Mesendoderm (in vitro differentiated cells): ENCODE results near the gene ZNF385A.

Experiments
- DNase-seq: peaks from one replicate; pipeline ENCODE4 v3.0.0; 2013
- H2AK5ac ChIP-seq: 2 replicates; pipeline ENCODE4 v1.6.1; 2013; ENCODE audit warnings: low read length, inconsistent platforms
- H2BK120ac ChIP-seq: 2 replicates; pipeline ENCODE4 v1.6.1; 2013; ENCODE audit warnings: low read depth, mild to moderate bottlenecking, low read length, moderate library complexity, mixed read lengths
- H2BK15ac ChIP-seq: replicated peaks from 2 replicates; pipeline ENCODE4 v1.6.1; 2013; ENCODE audit warnings: low read depth, mild to moderate bottlenecking, moderate library complexity
- H2BK5ac ChIP-seq: 2 replicates; pipeline ENCODE4 v1.6.1; 2013; ENCODE audit warnings: low read length, inconsistent platforms
- H3K18ac ChIP-seq: 2 replicates; pipeline ENCODE4 v1.6.1; 2013; ENCODE audit warnings: mild to moderate bottlenecking, low read length, mixed read lengths
- H3K23ac ChIP-seq: one replicate; pipeline ENCODE4 v1.6.1; 2013; ENCODE audit warnings: low read length
- H3K27ac ChIP-seq: 2 replicates; pipeline ENCODE4 v1.5.1; 2013; ENCODE audit warnings: low read depth, mild to moderate bottlenecking, inconsistent platforms, low read length, moderate library complexity
- H3K27me3 ChIP-seq: 2 replicates; pipeline ENCODE4 v1.6.1; 2013; ENCODE audit warnings: low read length, control low read depth, mild to moderate bottlenecking, inconsistent platforms; ENCODE audit not compliant: insufficient read depth, poor library complexity
- H3K36me3 ChIP-seq: 2 replicates; pipeline ENCODE4 v1.6.1; 2013; ENCODE audit warnings: low read length, inconsistent platforms; ENCODE audit not compliant: control insufficient read depth, insufficient read depth
- H3K4ac ChIP-seq: one replicate; pipeline ENCODE4 v1.6.1; 2013; ENCODE audit warnings: low read depth, mild to moderate bottlenecking, low read length, moderate library complexity
- H3K4me1 ChIP-seq: 2 replicates; pipeline ENCODE4 v1.6.1; 2013; ENCODE audit warnings: low read depth, low read length, inconsistent platforms; ENCODE audit not compliant: control insufficient read depth
- H3K4me2 ChIP-seq: 2 replicates; pipeline ENCODE4 v1.6.1; 2013; ENCODE audit warnings: low read length
- H3K4me3 ChIP-seq: 2 replicates; pipeline ENCODE4 v1.5.1; 2013; ENCODE audit warnings: mild to moderate bottlenecking, low read length
- H3K56ac ChIP-seq: one replicate; pipeline ENCODE4 v1.6.1; 2013; ENCODE audit warnings: low read length
- H3K79me1 ChIP-seq: 2 replicates; pipeline ENCODE4 v1.6.1; 2013; ENCODE audit warnings: low read length, inconsistent platforms
- H3K79me2 ChIP-seq: 2 replicates; pipeline ENCODE4 v1.6.1; 2013; ENCODE audit warnings: mild to moderate bottlenecking, low read length; ENCODE audit not compliant: control insufficient read depth, insufficient read depth
- H3K9ac ChIP-seq: 2 replicates; pipeline ENCODE4 v1.6.1; 2013; ENCODE audit warnings: low read length, inconsistent platforms
- H4K5ac ChIP-seq: one replicate; pipeline ENCODE4 v1.6.1; 2013; ENCODE audit warnings: low read length
- H4K8ac ChIP-seq: one replicate; pipeline ENCODE4 v1.6.1; 2013; ENCODE audit warnings: low read depth, mild to moderate bottlenecking, control low read depth, low read length, moderate library complexity
- WGBS: extraction: QIAGEN DNeasy Blood & Tissue Kit; methylation state at CpG from one replicate; pipeline ENCODE4 v1.1.7; 2013; ENCODE audit warnings: low lambda C conversion rate, missing lambda C conversion rate; ENCODE audit not compliant: insufficient coverage; ENCODE audit errors: extremely low coverage; 5-methylcytosine and 5-hydroxymethylcytosine counted together

ZNF385A gene

GRCh38 chr12:54368709-54369596 is 15.6 kb downstream of the ZNF385A start:
- no peak overlapping the region for H2BK15ac ChIP-seq
- H3K4me3 ChIP-seq, result no peak overlapping the region
- WGBS, result no CpG with 5 or more reads among the region's 40 CpGs
- peak; percentile 80 for DNase-seq
- no peaks in the 10 kb centered on the region for H3K79me1 ChIP-seq
- peaks cover 6% of the 10 kb centered on the region for H3K4me1 ChIP-seq
- H3K4ac ChIP-seq, result no peak overlapping the region
- H3K79me2 ChIP-seq, result no peaks in the 10 kb centered on the region
- no peak overlapping the region for H4K5ac ChIP-seq
- H2AK5ac ChIP-seq, result no peak overlapping the region
- no peak overlapping the region for H2BK120ac ChIP-seq
- peak overlapping the region; percentile 74 for H3K56ac ChIP-seq
- H3K4me2 ChIP-seq, result peak overlapping the region; percentile 49
- H2BK5ac ChIP-seq, result no peak overlapping the region
- H3K23ac ChIP-seq, result no peak overlapping the region
- no peaks in the 10 kb centered on the region for H3K27me3 ChIP-seq
- no peak overlapping the region for H3K18ac ChIP-seq
- no peaks in the 10 kb centered on the region for H3K36me3 ChIP-seq
- no peak overlapping the region for H3K27ac ChIP-seq
- H4K8ac ChIP-seq, result no peak overlapping the region
- peak overlapping the region; percentile 40 for H3K9ac ChIP-seq

- H4K5ac ChIP-seq, result no peak overlapping the region
- H3K56ac ChIP-seq, result peak overlapping the region; percentile 6
- no peak overlapping the region for H3K18ac ChIP-seq
- H3K36me3 ChIP-seq, result no peaks in the 10 kb centered on the region
- no peak overlapping the region for H3K4me3 ChIP-seq
- no CpG with 5 or more reads among the region's 5 CpGs for WGBS
- no peak overlapping the region for H4K8ac ChIP-seq
- H3K23ac ChIP-seq, result no peak overlapping the region
- H2BK120ac ChIP-seq, result no peak overlapping the region
- no peak overlapping the region for H2BK15ac ChIP-seq
- no peak overlapping the region for H3K27ac ChIP-seq
- H3K9ac ChIP-seq, result no peak overlapping the region
- H2AK5ac ChIP-seq, result no peak overlapping the region
- H3K27me3 ChIP-seq, result no peaks in the 10 kb centered on the region
- DNase-seq, result no peak
- H3K4ac ChIP-seq, result no peak overlapping the region
- H3K4me2 ChIP-seq, result no peak overlapping the region
- no peaks in the 10 kb centered on the region for H3K79me1 ChIP-seq
- peaks cover 6% of the 10 kb centered on the region for H3K4me1 ChIP-seq
- H2BK5ac ChIP-seq, result no peak overlapping the region
- no peaks in the 10 kb centered on the region for H3K79me2 ChIP-seq
Measured at GRCh38 chr12:54368025-54368708, 16.4 kb downstream of the ZNF385A start.

GRCh38 chr12:54364413-54364812 is 20.1 kb downstream of the ZNF385A start, which contains the start of gene GPR84:
TSS of gene GPR84 (minus strand) at chr12:54364486. CDS start at chr12:54363851, 635 bp downstream.
- no peak within 1 kb of the TSS for H2BK15ac ChIP-seq
- no peak within 1 kb of the TSS for H2BK120ac ChIP-seq
- WGBS, result no CpG with 5 or more reads among the region's 4 CpGs
- H4K5ac ChIP-seq, result no peak within 1 kb of the TSS
- H3K4me2 ChIP-seq, result no peak within 1 kb of the TSS
- H2AK5ac ChIP-seq, result no peak within 1 kb of the TSS
- no peak within 1 kb of the TSS for H3K27ac ChIP-seq
- no peak for DNase-seq
- no peak within 1 kb of the TSS for H3K18ac ChIP-seq
- H2BK5ac ChIP-seq, result no peak within 1 kb of the TSS
- peak within 1 kb of the TSS; percentile 3 for H3K56ac ChIP-seq
- H3K36me3 ChIP-seq, result no peaks in the 10 kb centered on the region
- no peak within 1 kb of the TSS for H3K4ac ChIP-seq
- no peaks in the 10 kb centered on the region for H3K27me3 ChIP-seq
- H3K4me1 ChIP-seq, result peaks cover 3% of the 10 kb centered on the region
- H3K9ac ChIP-seq, result no peak within 1 kb of the TSS
- H4K8ac ChIP-seq, result no peak within 1 kb of the TSS
- no peaks in the 10 kb centered on the region for H3K79me2 ChIP-seq
- H3K79me1 ChIP-seq, result no peaks in the 10 kb centered on the region
- H3K23ac ChIP-seq, result no peak within 1 kb of the TSS
- H3K4me3 ChIP-seq, result no peak within 1 kb of the TSS

GRCh38 chr12:54363618-54364017 is 20.9 kb downstream of the ZNF385A start:
- H3K79me1 ChIP-seq, result no peaks in the 10 kb centered on the region
- no peak overlapping the region for H3K4me2 ChIP-seq
- no peak overlapping the region for H4K8ac ChIP-seq
- H2BK120ac ChIP-seq, result no peak overlapping the region
- H3K18ac ChIP-seq, result no peak overlapping the region
- no peaks in the 10 kb centered on the region for H3K27me3 ChIP-seq
- H4K5ac ChIP-seq, result no peak overlapping the region
- peak overlapping the region; percentile 3 for H3K56ac ChIP-seq
- H3K36me3 ChIP-seq, result no peaks in the 10 kb centered on the region
- no peaks in the 10 kb centered on the region for H3K79me2 ChIP-seq
- no peak overlapping the region for H3K4me3 ChIP-seq
- no peak overlapping the region for H3K4ac ChIP-seq
- H2BK15ac ChIP-seq, result no peak overlapping the region
- peaks cover 2% of the 10 kb centered on the region for H3K4me1 ChIP-seq
- no peak overlapping the region for H3K27ac ChIP-seq
- H3K23ac ChIP-seq, result no peak overlapping the region
- WGBS, result no CpG with 5 or more reads among the region's 6 CpGs
- no peak overlapping the region for H2AK5ac ChIP-seq
- H2BK5ac ChIP-seq, result no peak overlapping the region
- DNase-seq, result no peak
- no peak overlapping the region for H3K9ac ChIP-seq

GRCh38 chr12:54363047-54363446 is 21.5 kb downstream of the ZNF385A start:
- Histone ChIP-seq H3K4me1 (no peaks in the 10 kb centered on the region), H3K18ac (no peak overlapping the region), H2BK15ac (no peak overlapping the region), H3K4me3 (no peak overlapping the region), H4K5ac (no peak overlapping the region), H3K27ac (no peak overlapping the region), H3K79me2 (no peaks in the 10 kb centered on the region), H2AK5ac (no peak overlapping the region), H3K27me3 (no peaks in the 10 kb centered on the region), H3K79me1 (no peaks in the 10 kb centered on the region), H3K23ac (no peak overlapping the region), H3K56ac (no peak overlapping the region), H3K9ac (no peak overlapping the region), H2BK120ac (no peak overlapping the region), H2BK5ac (no peak overlapping the region), H3K4ac (no peak overlapping the region), H3K36me3 (no peaks in the 10 kb centered on the region), H3K4me2 (no peak overlapping the region), H4K8ac (no peak overlapping the region)
- DNase-seq, result no peak
- WGBS, result no CpG with 5 or more reads among the region's 8 CpGs
